CD14-positive monocyte (primary cell): ENCODE measurements around the gene TNNI3K. TPM values are rescaled to one million over a fixed set of nuclear protein-coding genes. Genes with fewer than 3 reads are reported as not detected.

Experiments
- DNase-seq, 3 donors: peaks; one replicate each; pipeline ENCODE4 v3.0.0-alpha.2; 2011 to 2022
- H2AFZ ChIP-seq: 2 replicates; pipeline ENCODE4 v1.6.0; 2012; ENCODE audit warnings: mild to moderate bottlenecking, low read depth, low read length, inconsistent platforms; ENCODE audit not compliant: insufficient read depth, poor library complexity, severe bottlenecking
- H3K27ac ChIP-seq, 2 donors: 1 replicate in 1 of 2; 2 replicates in 1 of 2; pipeline ENCODE4 v1.5.1; 2012 to 2013; ENCODE audit warnings: low read length in 2 of 2, control low read depth in 1 of 2, inconsistent platforms in 1 of 2, low read depth in 1 of 2, mild to moderate bottlenecking in 1 of 2
- H3K27me3 ChIP-seq, 2 donors: one replicate each; pipeline versions ENCODE4 v1.6.0 to v1.6.1; 2011 to 2013; ENCODE audit warnings: low read length in 2 of 2; ENCODE audit not compliant: control insufficient read depth in 2 of 2, insufficient read depth in 2 of 2
- H3K36me3 ChIP-seq, 2 donors: replicated peaks in 1 of 2; 1 replicate in 1 of 2; 2 replicates in 1 of 2; pipeline versions ENCODE4 v1.5.1 to v1.6.1; 2012 to 2013; ENCODE audit warnings: low read length in 2 of 2, control low read depth in 1 of 2, inconsistent platforms in 1 of 2, mild to moderate bottlenecking in 1 of 2; ENCODE audit not compliant: insufficient read depth in 2 of 2, control insufficient read depth in 1 of 2
- H3K4me1 ChIP-seq, 2 donors: 1 replicate in 1 of 2; 2 replicates in 1 of 2; pipeline versions ENCODE4 v1.5.1 to v1.6.1; 2012 to 2013; ENCODE audit warnings: low read length in 2 of 2, control low read depth in 1 of 2, inconsistent platforms in 1 of 2, mild to moderate bottlenecking in 1 of 2, moderate library complexity in 1 of 2; ENCODE audit not compliant: insufficient read depth in 2 of 2, control insufficient read depth in 1 of 2
- H3K4me2 ChIP-seq: replicated peaks from 2 replicates; pipeline ENCODE3; 2012; ENCODE audit warnings: low read length, moderate library complexity, mild to moderate bottlenecking; ENCODE audit not compliant: poor library complexity, severe bottlenecking; ENCODE audit errors: extremely low read depth
- H3K4me3 ChIP-seq, 3 experiments: fragments of 200-600 bp in 1 of 3; sonication (generic) in 1 of 3; replicated peaks in 1 of 3; 1 replicate in 2 of 3; 2 replicates in 1 of 3; pipeline ENCODE4 v1.5.1; 2011 to 2013; ENCODE audit warnings: low read length in 3 of 3, mild to moderate bottlenecking in 3 of 3, control low read depth in 2 of 3, low read depth in 2 of 3, inconsistent platforms in 1 of 3, moderate library complexity in 1 of 3
- H3K79me2 ChIP-seq: 2 replicates; pipeline ENCODE4 v1.6.0; 2012; ENCODE audit warnings: mild to moderate bottlenecking, control low read depth, inconsistent platforms, low read length, moderate library complexity; ENCODE audit not compliant: insufficient read depth
- H3K9ac ChIP-seq: 2 replicates; pipeline ENCODE4 v1.6.0; 2017; ENCODE audit warnings: low read length, mild to moderate bottlenecking; ENCODE audit not compliant: insufficient read depth, poor library complexity, severe bottlenecking
- H3K9me3 ChIP-seq, 2 donors: replicated peaks in 1 of 2; 1 replicate in 1 of 2; 2 replicates in 1 of 2; pipeline versions ENCODE4 v1.5.1 to v1.6.1; 2012 to 2013; ENCODE audit warnings: low read length in 2 of 2, control low read depth in 1 of 2; ENCODE audit not compliant: control insufficient read depth in 1 of 2, insufficient read depth in 1 of 2
- H4K20me1 ChIP-seq: 2 replicates; pipeline ENCODE4 v1.6.0; 2012; ENCODE audit warnings: mild to moderate bottlenecking, low read length, control low read depth, moderate library complexity; ENCODE audit not compliant: insufficient read depth
- H3K27ac Mint-ChIP-seq, 7 donors: one replicate each; pipeline ENCODE4 v1.8.0; 2020; ENCODE audit warnings: mild to moderate bottlenecking in 7 of 7, mixed read lengths in 7 of 7, moderate library complexity in 6 of 7, inconsistent platforms in 2 of 7
- H3K27me3 Mint-ChIP-seq, 3 donors: one replicate each; pipeline ENCODE4 v1.8.0; 2021 to 2022; ENCODE audit warnings: low read depth in 3 of 3, mild to moderate bottlenecking in 3 of 3, mixed read lengths in 3 of 3, moderate library complexity in 3 of 3, inconsistent platforms in 1 of 3
- H3K36me3 Mint-ChIP-seq, 2 donors: one replicate each; pipeline ENCODE4 v1.8.0; 2020; ENCODE audit warnings: mixed read lengths in 2 of 2, inconsistent platforms in 1 of 2, mild to moderate bottlenecking in 1 of 2
- H3K4me1 Mint-ChIP-seq: one replicate; pipeline ENCODE4 v1.8.0; 2020; ENCODE audit warnings: mild to moderate bottlenecking, mixed read lengths
- H3K4me3 Mint-ChIP-seq, 2 donors: one replicate each; pipeline ENCODE4 v1.8.0; 2020; ENCODE audit warnings: mild to moderate bottlenecking in 2 of 2, mixed read lengths in 2 of 2, moderate library complexity in 1 of 2
- H3K9me3 Mint-ChIP-seq, 7 donors: one replicate each; pipeline ENCODE4 v1.8.0; 2020 to 2022; ENCODE audit warnings: mixed read lengths in 7 of 7, mild to moderate bottlenecking in 6 of 7, moderate library complexity in 6 of 7, inconsistent platforms in 2 of 7
- CTCF ChIP-seq: fragments of 200-600 bp; IDR thresholded peaks from one replicate; pipeline ENCODE4 v1.8.0; 2022; ENCODE audit warnings: antibody characterized with exemption, mild to moderate bottlenecking
- WGBS: methylation state at CpG from one replicate; pipeline ENCODE4 v1.1.5; 2013; ENCODE audit warnings: missing lambda C conversion rate; ENCODE audit not compliant: insufficient coverage; 5-methylcytosine and 5-hydroxymethylcytosine counted together
- intact Hi-C, 2 donors: fragments of 100-400 bp; cut with micrococcal nuclease; formaldehyde crosslinking; loops; one replicate each; pipeline versions ENCODE4 v1.15.0 to v1.15.1; 2023
- polyA plus RNA-seq, 3 donors: library from polyadenylated mRNA; depleted of rRNA in 1 of 3; unstranded in 2 of 3; stranded (reverse) in 1 of 3; fragments of 300-500 nt in 2 of 3; fragments of >200 nt in 1 of 3; fragmentation: Illumina TruSeq in 2 of 3; gene quantifications; 1 replicate in 2 of 3; 2 replicates in 1 of 3; pipeline ENCODE4 v1.2.3, GENCODE V29; 2012 to 2021

TNNI3K gene
- polyA plus RNA-seq, 3 donors, result 0.51 TPM; not detected in 2

DNA sequence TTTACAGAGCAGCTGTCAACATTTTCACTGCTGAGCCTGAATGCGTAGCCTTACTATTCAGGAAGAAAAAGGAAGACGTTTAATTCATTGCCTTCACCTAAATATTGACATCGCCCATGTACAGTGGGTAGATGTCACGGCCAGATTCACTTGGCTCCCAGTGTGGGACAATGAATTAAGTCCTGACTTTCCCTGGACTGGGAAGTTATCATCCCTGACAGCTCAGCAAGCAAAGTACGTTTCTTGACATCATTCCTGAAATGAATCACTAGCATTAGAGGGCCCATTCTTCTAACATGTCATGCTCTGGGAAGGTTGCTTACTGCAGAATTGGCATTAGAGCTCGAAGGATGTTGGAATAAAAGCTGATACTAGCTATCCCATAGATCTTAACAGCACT lies 239.4 kb downstream of the TNNI3K start:
- Mint-ChIP-seq H3K9me3 (no peaks in the 10 kb centered on the region), H3K27ac (no peak overlapping the region), H3K27me3 (no peaks in the 10 kb centered on the region), H3K36me3 (no peaks in the 10 kb centered on the region), H3K4me1 (no peaks in the 10 kb centered on the region), H3K4me3 (no peak overlapping the region)
- H3K4me2 ChIP-seq, result no peak overlapping the region
- no peaks in the 10 kb centered on the region for H3K4me1 ChIP-seq
- intact Hi-C loops, result no loop called here
- H3K4me3 ChIP-seq, result no peak overlapping the region
- no peak overlapping the region for H2AFZ ChIP-seq
- WGBS, result 94% methylated on average over 4 of the region's 6 CpGs
- H3K9ac ChIP-seq, result no peak overlapping the region
- no peak for TF ChIP-seq CTCF
- H4K20me1 ChIP-seq, result no peaks in the 10 kb centered on the region
- H3K27me3 ChIP-seq, result no peaks in the 10 kb centered on the region
- no peak for DNase-seq
- no peaks in the 10 kb centered on the region for H3K36me3 ChIP-seq
- H3K27ac ChIP-seq, result no peak overlapping the region
- H3K79me2 ChIP-seq, result no peaks in the 10 kb centered on the region
- H3K9me3 ChIP-seq, result no peaks in the 10 kb centered on the region

- no peak overlapping the region for H3K27ac Mint-ChIP-seq
- H3K4me1 Mint-ChIP-seq, result no peaks in the 10 kb centered on the region
- intact Hi-C loops, result no loop called here
- no peaks in the 10 kb centered on the region for H3K27me3 Mint-ChIP-seq
- no peak overlapping the region for H3K4me2 ChIP-seq
- no peaks in the 10 kb centered on the region for H3K36me3 Mint-ChIP-seq
- H3K79me2 ChIP-seq, result no peaks in the 10 kb centered on the region
- H3K4me3 ChIP-seq, result no peak overlapping the region
- no peaks in the 10 kb centered on the region for H3K36me3 ChIP-seq
- H4K20me1 ChIP-seq, result no peaks in the 10 kb centered on the region
- H3K9ac ChIP-seq, result no peak overlapping the region
- TF ChIP-seq CTCF, result no peak
- no peaks in the 10 kb centered on the region for H3K9me3 ChIP-seq
- no peak for DNase-seq
- peaks cover 0 to 2% (median 0%) of the 10 kb centered on the region in 7 donors for H3K9me3 Mint-ChIP-seq
- H3K27me3 ChIP-seq, result no peaks in the 10 kb centered on the region
- no CpG with 5 or more reads among the region's 2 CpGs for WGBS
- no peaks in the 10 kb centered on the region for H3K4me1 ChIP-seq
- H3K27ac ChIP-seq, result no peak overlapping the region
- no peak overlapping the region for H3K4me3 Mint-ChIP-seq
- no peak overlapping the region for H2AFZ ChIP-seq
These were observed 243.8 kb downstream of the TNNI3K start for GRCh38 chr1:74478979-74479378.
